OCI-M1 (cell line): ENCODE measurements around the gene TPRA1.
"Not testable (repeated sequence)": the region's sequence is repeated elsewhere in the genome, so short reads cannot be mapped to it uniquely, and the experiment has no call there.

Source experiments
- DNase-seq: peaks from one replicate; lab custom pipeline; 2025; lab: John Stamatoyannopoulos, UW

TPRA1 gene

DNA sequence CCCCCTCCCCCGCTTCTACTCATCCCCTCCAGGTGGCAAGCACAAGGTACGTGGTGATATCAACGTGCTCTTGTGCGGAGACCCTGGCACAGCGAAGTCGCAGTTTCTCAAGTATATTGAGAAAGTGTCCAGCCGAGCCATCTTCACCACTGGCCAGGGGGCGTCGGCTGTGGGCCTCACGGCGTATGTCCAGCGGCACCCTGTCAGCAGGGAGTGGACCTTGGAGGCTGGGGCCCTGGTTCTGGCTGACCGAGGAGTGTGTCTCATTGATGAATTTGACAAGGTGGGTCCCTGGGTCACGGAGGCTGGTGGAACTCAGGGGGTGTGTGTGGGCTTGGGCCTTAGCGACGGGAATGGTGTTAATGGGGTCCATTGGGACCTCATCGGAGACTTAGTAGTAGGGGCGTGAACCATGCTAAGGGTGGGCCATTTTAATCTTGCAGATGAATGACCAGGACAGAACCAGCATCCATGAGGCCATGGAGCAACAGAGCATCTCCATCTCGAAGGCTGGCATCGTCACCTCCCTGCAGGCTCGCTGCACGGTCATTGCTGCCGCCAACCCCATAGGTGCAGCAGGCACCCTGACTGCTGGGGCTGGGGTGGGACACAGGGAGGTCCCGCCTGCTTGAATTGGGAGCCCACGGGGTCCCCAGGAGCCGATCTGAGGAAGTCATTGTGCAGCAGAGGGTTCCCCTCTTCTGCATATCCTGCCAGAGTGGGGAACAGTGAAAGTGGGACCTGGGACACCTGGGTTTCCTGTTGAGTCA is 26.5 kb upstream of the TPRA1 start:
- no peak for DNase-seq

- no peak for DNase-seq
Measured at GRCh38 chr3:127615631-127616305, 25.2 kb upstream of the TPRA1 start.

DNA sequence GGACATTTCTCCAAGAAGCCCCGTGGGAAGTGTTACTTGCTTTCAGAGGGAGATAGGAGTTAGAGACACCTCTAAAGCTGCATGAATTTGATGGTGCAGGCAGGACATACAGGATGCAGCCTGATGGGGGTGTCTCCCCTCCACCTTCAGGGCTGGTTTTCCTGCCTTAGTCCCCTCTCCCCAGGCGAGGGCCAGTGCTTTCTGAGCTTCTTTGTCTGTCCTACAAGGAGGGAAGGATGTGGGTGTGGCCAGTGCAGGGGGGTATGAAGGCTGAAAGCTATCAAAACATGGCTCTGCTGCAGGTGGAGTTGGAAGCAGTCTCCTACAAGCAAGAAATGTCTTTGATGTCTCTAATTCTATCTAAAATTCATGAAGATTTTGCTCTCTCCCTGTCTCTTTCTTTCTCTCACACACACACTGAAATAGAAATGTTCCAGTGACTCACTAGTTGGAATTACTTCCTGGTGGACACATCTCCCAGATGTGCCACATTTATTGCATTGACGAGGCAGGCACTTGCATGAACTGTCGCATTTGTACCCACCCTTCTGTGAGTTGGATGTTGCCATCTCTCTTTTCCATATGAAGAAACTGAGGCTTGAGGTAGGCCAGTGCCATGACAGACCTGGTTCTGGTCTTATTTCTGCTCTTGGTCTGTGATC is 24.5 kb upstream of the TPRA1 start:
- no peak for DNase-seq

GRCh38 chr3:127613406-127613805 is 22.9 kb upstream of the TPRA1 start:
- no peak for DNase-seq

- DNase-seq, result no peak
Measured at GRCh38 chr3:127612966-127613365, 22.4 kb upstream of the TPRA1 start.

DNA sequence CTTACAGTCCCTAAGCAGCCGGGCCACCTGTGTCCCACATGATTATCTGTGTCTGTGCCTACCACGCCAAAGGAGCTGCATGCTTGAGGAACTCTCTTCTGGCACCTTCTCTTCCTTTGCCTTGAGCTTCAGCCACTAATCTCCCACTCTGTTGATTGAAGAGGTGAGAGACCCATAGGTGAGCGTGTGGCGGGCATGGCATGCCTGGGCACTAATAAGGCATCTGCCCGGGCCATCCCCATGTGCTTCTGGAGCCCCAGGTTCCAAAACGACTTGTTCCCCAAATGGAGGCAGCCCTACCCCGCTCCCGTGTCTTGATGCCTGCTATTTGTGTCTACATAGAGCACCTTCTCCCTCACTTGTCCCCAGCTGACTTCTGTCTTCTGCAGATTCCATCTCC is 20.7 kb upstream of the TPRA1 start:
- no peak for DNase-seq

GRCh38 chr3:127610105-127610504 is 19.6 kb upstream of the TPRA1 start:
- DNase-seq, result no peak

DNA sequence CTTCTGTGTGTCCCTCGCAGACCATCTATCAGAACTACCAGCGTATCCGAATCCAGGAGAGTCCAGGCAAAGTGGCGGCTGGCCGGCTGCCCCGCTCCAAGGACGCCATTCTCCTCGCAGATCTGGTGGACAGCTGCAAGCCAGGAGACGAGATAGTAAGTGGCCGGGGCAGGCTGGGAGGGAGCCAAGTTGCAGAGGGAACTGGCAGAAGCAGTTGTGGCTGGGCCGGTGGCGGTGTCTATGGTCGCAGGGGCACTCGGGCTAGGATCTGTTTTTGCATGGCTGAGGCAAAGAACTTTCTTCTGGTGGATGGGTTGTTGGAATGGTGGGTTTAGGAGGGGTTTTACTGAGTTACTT is 17.8 kb upstream of the TPRA1 start:
- DNase-seq, result no peak

DNA sequence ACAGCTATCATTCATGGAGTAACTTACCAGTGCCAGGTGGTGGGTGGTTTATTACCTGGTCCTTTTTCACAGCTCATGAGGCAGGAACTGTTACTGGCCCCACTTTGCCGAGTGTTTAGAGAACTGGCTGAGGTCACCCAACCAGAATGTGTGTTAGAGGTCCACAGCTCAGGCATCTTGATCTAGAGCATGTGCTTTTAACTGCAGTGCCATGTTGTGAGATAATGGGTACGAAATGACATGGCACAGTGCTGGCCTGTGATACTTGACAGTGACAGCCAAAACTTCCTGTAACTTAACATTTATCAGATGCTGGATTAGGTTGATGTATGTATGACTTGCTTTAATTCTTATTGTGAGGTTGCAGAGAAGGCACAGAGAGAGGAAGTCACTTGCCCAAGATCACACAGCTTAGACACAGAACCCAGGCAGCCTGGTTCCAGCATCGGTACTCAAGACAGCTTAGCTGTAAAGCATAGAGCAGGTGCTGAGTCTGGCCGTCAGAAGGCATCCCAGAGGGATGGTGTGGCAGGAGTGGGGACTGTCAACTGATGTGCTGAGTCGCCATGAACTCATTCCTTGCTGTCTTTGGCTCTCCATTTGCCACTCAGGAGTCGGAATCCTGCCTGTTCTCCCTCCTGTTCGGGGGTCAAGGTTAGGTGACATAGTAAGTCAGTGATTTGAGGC is 17.3 kb upstream of the TPRA1 start:
- no peak for DNase-seq

- no peak for DNase-seq
Measured at GRCh38 chr3:127606981-127607595, 16.6 kb upstream of the TPRA1 start.

DNA sequence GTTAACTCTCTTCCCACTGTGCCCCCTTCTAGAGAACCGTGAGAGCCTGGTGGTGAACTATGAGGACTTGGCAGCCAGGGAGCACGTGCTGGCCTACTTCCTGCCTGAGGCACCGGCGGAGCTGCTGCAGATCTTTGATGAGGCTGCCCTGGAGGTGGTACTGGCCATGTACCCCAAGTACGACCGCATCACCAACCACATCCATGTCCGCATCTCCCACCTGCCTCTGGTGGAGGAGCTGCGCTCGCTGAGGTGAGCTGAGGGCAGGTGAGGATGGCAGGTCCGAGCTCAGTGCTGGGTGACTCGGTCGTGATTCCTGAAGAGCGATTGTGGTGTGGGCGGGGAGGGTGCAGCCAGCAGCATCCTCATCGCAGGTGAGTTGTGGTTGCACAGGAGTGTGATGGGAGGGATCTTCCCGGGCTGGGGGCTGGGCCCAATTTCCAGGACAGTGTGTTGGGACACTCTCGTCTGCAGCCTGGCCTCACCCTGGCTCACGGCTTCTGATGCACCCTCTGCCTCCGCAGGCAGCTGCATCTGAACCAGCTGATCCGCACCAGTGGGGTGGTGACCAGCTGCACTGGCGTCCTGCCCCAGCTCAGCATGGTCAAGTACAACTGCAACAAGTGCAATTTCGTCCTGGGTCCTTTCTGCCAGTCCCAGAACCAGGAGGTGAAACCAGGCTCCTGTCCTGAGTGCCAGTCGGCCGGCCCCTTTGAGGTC is 15.7 kb upstream of the TPRA1 start:
- no peak for DNase-seq

GRCh38 chr3:127605547-127605946 is 15.0 kb upstream of the TPRA1 start:
- not testable (repeated sequence) for DNase-seq

DNA sequence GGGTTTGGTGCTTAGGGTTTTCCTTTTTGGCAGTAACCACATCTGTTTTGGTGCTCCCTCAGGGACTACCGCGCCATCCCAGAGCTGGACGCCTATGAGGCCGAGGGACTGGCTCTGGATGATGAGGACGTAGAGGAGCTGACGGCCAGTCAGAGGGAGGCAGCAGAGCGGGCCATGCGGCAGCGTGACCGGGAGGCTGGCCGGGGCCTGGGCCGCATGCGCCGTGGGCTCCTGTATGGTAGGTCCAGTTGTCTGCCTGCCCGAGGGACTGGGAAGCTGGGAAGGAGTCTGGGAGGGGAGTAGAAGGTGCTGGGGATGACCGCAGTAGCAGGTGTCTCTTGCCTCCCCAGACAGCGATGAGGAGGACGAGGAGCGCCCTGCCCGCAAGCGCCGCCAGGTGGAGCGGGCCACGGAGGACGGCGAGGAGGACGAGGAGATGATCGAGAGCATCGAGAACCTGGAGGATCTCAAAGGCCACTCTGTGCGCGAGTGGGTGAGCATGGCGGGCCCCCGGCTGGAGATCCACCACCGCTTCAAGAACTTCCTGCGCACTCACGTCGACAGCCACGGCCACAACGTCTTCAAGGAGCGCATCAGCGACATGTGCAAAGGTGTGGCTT is 14.1 kb upstream of the TPRA1 start:
- no peak for DNase-seq

DNA sequence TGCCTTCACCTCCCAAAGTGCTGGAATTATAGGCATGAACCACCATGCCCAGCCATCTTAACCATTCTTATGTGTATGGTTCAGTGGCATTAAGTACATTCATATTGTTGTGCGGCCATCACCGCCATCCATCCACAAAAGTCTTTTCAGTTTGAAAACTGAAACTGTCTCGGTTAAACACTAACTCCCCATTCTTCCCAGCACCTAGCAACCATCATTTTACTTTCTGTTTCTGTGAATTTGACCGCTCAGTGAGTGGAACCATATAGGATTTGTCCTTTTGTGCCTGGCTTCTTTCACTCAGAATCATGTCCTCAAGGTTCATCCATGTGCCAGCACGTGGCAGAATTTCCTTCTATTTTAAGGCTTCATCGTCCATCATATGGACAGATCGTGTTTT is 13.5 kb upstream of the TPRA1 start:
- DNase-seq, result no peak

DNA sequence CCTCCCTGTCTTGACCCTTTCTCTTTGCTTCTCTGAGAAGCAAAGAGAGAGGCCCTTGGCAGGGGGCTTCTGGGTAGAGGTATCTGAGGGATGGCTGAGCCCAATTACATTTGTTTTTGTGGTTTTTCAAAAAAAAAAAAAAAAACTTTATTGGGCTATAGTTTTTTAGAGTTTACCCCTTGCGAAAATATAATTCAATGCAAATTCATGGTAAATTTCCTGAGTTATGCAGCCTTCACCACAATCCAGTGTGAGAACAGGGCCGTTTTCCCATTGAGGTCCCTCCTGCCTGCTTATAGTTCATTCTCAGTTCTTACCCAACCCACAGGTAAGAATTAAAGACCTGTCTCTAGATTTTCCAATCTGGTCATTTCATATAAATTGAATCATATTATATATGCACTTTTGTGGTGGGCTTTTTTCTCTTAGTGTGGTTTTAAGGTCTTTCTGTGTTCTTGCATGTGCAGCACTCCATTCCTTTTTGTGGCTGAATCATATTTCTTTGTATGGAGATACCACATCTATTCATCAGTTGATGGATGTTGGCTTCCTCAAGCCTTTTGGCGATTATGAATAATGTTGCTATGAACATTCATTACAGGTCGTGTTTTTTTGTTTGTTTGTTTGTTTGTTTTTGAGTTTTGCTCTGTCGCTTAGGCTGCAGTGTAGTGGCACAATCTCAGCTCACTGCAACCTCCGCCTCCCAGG is 10.4 kb upstream of the TPRA1 start:
- DNase-seq, result no peak

DNA sequence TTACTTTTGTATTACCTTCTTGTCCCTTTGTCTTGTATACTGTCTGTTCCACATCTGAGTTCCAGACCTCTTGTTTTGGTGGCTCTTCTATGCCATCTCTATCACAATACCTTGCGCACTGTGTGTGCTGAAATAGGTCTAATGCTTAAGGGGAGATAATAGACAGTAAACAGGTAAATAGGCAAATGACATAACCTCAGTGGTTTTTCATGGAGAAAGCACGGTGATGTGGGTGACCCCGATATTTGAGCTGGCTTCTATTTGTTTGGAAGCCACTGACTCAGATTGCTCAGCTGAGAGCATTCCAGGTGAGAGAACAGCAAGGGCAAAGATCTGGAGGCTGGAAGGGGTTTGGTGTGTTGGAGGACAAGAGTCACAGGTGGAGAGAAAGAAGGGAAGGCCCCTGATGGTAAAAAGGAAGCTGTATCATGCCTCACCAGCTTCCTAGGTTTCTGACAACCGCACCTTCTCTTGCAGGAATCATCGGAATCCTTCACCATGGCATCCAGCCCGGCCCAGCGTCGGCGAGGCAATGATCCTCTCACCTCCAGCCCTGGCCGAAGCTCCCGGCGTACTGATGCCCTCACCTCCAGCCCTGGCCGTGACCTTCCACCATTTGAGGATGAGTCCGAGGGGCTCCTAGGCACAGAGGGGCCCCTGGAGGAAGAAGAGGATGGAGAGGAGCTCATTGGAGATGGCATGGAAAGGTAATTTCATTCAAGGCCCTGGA is 8.5 kb upstream of the TPRA1 start:
- no peak for DNase-seq

DNA sequence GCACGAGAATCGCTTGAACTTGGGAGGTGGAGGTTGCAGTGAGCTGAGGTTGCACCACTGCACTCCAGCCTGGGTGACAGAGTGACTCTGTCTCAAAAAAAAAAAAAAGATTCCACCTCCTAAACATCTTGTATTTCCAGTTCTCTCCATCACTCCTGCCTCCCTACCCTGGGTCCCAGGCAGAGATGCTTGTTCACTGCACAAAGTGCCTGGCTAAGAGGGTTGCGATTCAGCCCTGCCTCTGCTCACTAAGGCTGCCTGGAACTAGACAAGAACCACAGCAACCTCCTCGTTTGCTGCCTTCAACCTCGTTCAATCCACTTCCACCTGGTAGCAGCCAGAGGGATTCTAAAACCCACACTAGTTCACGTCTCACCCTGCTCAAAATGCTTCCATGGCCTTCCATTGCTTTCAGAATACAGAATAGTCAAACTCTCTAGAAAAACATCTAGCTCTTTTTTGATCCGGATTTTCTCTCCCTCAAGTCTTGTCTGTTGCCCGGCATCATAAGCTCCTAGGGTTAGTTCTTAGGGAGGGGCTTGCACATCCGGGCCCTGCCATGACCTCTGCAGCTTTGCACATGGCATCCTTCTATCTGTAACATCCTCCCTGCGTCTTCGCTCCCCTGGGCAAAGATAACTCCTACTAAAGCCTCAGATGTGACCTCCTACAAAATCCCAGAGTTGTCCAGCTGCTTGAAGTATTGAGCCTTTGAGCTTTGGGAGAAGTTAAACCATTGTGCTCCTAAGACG is 6.7 kb upstream of the TPRA1 start:
- peak; percentile 48 for DNase-seq

DNA sequence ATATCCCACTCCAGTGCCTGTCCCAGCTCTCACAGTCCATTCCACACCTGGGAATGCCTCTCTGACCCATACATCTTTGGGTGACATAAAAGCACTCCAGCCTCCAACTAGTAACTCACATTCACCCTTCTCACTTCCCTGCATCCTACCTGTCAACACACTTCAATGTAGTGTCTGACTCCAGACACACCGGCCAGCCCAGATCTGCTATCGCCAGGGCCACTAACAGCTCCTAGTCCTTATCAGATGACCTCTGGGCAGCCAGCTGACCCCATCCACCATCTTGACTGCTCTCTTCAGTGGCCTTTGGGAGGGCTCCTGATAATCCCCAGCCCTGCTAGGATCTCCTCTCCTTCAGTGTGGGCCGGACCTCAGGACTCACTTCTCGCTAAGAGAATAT is 4.8 kb upstream of the TPRA1 start:
- DNase-seq, result peak; percentile 29

DNA sequence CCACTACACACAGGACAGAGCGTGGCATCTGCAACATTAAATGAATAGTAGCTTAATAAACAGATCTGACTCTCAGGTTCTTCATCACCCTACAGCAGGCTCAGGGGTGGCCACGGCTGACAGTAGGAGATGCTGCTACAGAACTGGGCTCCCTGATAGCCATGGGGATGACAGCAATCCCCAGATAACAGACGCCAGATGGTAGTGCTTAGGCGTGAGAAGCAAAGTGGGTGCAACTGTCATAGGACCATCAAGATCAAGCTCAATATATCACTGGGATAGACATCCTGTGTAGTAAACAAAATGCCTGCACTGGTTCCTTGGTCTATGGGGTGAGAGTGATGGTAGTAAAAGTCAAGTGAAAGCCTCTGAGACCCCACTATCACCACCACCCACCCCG is 2.6 kb upstream of the TPRA1 start:
- no peak for DNase-seq
